ENCODE data around the gene FOXP1.

- TF ChIP-seq XRCC5 (IDR thresholded peaks at IDR 0.05; ENCODE audit: low read depth, low read length) (no peak), ZNF146 (CRISPR knock-in tag; IDR thresholded peaks at IDR 0.05; ENCODE audit: unreplicated experiment) (no peak), POU5F1 (IDR thresholded peaks at IDR 0.05; ENCODE audit: borderline replicate concordance, low read depth, low read length, partially characterized antibody) (no peak), TRIM28 (IDR thresholded peaks at IDR 0.05) (no peak), YY1 (IDR thresholded peaks at IDR 0.05; ENCODE audit: borderline replicate concordance in 1 of 3, control insufficient read depth in 1 of 3, extremely low read depth in 1 of 3, insufficient read depth in 3 of 3, insufficient read length in 1 of 3, insufficient replicate concordance in 2 of 3, low read depth in 1 of 3, low read length in 2 of 3) (no peak), ZC3H4 (CRISPR knock-in tag; IDR thresholded peaks at IDR 0.05; ENCODE audit: borderline replicate concordance) (no peak), CBX3 (IDR thresholded peaks at IDR 0.05; ENCODE audit: borderline replicate concordance in 1 of 2, low read length in 2 of 2) (no peak)
These were observed 560.8 kb downstream of the FOXP1 start for GRCh38 chr3:71022551-71023335.
